WTC11 (cell line): ENCODE measurements around the gene ACP1. TPM values are rescaled to one million over a fixed set of nuclear protein-coding genes. Genes with fewer than 3 reads are reported as not detected.
"Not testable (repeated sequence)": the region's sequence is repeated elsewhere in the genome, so short reads cannot be mapped to it uniquely, and the experiment has no call there.

ENCODE experiments used
- ATAC-seq: fragments of 200-7000 bp; cut with Tn5 transposase; 2 replicates; pipeline ENCODE4 v1.10.0; 2021; ENCODE audit warnings: mild to moderate bottlenecking, moderate library complexity
- CTCF ChIA-PET: fragments of 300-600 bp; sonication (Branson Sonifier 250); formaldehyde crosslinking; loops from one replicate; lab custom pipeline; 2021; ENCODE audit warnings: antibody characterized with exemption; lab: Charles Lee
- POLR2A ChIA-PET: fragments of 350-600 bp; sonication (Branson Sonifier 250); formaldehyde crosslinking; loops from one replicate; lab custom pipeline; 2021; ENCODE audit warnings: antibody characterized with exemption; lab: Charles Lee
- DNase-seq: peaks from one replicate; pipeline ENCODE4 v3.0.0; 2021; ENCODE audit warnings: low spot score
- H3K27ac Mint-ChIP-seq: 2 replicates; pipeline ENCODE4 v1.8.0; 2021; ENCODE audit warnings: mixed read lengths
- H3K27me3 Mint-ChIP-seq: 2 replicates; pipeline ENCODE4 v1.8.0; 2021; ENCODE audit warnings: low read depth, mild to moderate bottlenecking, moderate library complexity, mixed read lengths
- H3K36me3 Mint-ChIP-seq: 2 replicates; pipeline ENCODE4 v1.8.0; 2021; ENCODE audit warnings: mixed read lengths
- H3K4me1 Mint-ChIP-seq: 2 replicates; pipeline ENCODE4 v1.8.0; 2022; ENCODE audit warnings: mixed read lengths
- H3K4me3 Mint-ChIP-seq: 2 replicates; pipeline ENCODE4 v1.8.0; 2021; ENCODE audit warnings: mild to moderate bottlenecking, moderate library complexity, mixed read lengths
- H3K9me3 Mint-ChIP-seq: 2 replicates; pipeline ENCODE4 v1.8.0; 2021; ENCODE audit warnings: mixed read lengths
- ATF1 ChIP-seq: sonication (generic); formaldehyde crosslinking; IDR thresholded peaks from 2 replicates; pipeline ENCODE4 v1.8.1; 2023; ENCODE audit warnings: mild to moderate bottlenecking, moderate library complexity, missing genetic modification reagents
- EMX1 ChIP-seq: fragments of 250-450 bp; sonication (Bioruptor Pico); IDR thresholded peaks from 2 replicates; pipeline ENCODE4 v1.8.0; 2021; ENCODE audit warnings: mild to moderate bottlenecking
- ETV6 ChIP-seq: sonication (generic); formaldehyde crosslinking; IDR thresholded peaks from 2 replicates; pipeline ENCODE4 v1.8.1; 2022; ENCODE audit warnings: mild to moderate bottlenecking, missing genetic modification reagents
- FOXJ3 ChIP-seq: sonication (generic); formaldehyde crosslinking; IDR thresholded peaks from 2 replicates; pipeline ENCODE4 v1.9.0; 2021; ENCODE audit warnings: missing genetic modification reagents, mild to moderate bottlenecking, borderline replicate concordance
- HMGA2 ChIP-seq: fragments of 250-450 bp; sonication (Bioruptor Pico); IDR thresholded peaks from 2 replicates; pipeline ENCODE4 v1.4.0; 2021; ENCODE audit warnings: mild to moderate bottlenecking, moderate library complexity
- MYBL2 ChIP-seq: sonication (generic); formaldehyde crosslinking; IDR thresholded peaks from 2 replicates; pipeline ENCODE4 v1.8.1; 2023; ENCODE audit warnings: mild to moderate bottlenecking, moderate library complexity, missing genetic modification reagents
- NFE2L1 ChIP-seq: sonication (generic); formaldehyde crosslinking; IDR thresholded peaks from 2 replicates; pipeline ENCODE4 v1.8.1; 2023; ENCODE audit warnings: missing genetic modification reagents
- NFYB ChIP-seq: sonication (generic); formaldehyde crosslinking; conservative IDR thresholded peaks from 2 replicates; pipeline ENCODE4 v1.8.0; 2022; ENCODE audit warnings: low read depth, missing genetic modification reagents
- OVOL2 ChIP-seq: fragments of 250-450 bp; sonication (Bioruptor Pico); IDR thresholded peaks from 2 replicates; pipeline ENCODE4 v1.9.0; 2021; ENCODE audit warnings: mild to moderate bottlenecking, borderline replicate concordance
- SMAD4 ChIP-seq: sonication (generic); formaldehyde crosslinking; IDR thresholded peaks from 2 replicates; pipeline ENCODE4 v1.8.0; 2022; ENCODE audit warnings: mild to moderate bottlenecking, missing genetic modification reagents
- TCF7 ChIP-seq: sonication (generic); formaldehyde crosslinking; IDR thresholded peaks from 2 replicates; pipeline ENCODE4 v1.8.0; 2022; ENCODE audit warnings: mild to moderate bottlenecking, low read depth, missing genetic modification reagents, moderate library complexity
- ZNF263 ChIP-seq: sonication (generic); formaldehyde crosslinking; IDR thresholded peaks from 2 replicates; pipeline ENCODE4 v1.8.1; 2022; ENCODE audit warnings: low read depth, mild to moderate bottlenecking, moderate library complexity, missing genetic modification reagents
- ZNF416 ChIP-seq: fragments of 250-450 bp; sonication (Bioruptor Pico); IDR thresholded peaks from 2 replicates; pipeline ENCODE4 v1.9.0; 2021; ENCODE audit warnings: mild to moderate bottlenecking, inconsistent platforms
- ZNF671 ChIP-seq: fragments of 250-450 bp; sonication (Bioruptor Pico); IDR thresholded peaks from 2 replicates; pipeline ENCODE4 v1.8.0; 2021; ENCODE audit warnings: mild to moderate bottlenecking
- total RNA-seq: library from RNA; stranded (reverse); gene quantifications from 3 replicates; pipeline ENCODE4 v1.2.3, GENCODE V29; 2021
- TF ChIP-seq, protein P1 (sequence below): sonication (generic); formaldehyde crosslinking; IDR thresholded peaks from 2 replicates; pipeline ENCODE4 v1.8.0; 2022; ENCODE audit warnings: mild to moderate bottlenecking, missing genetic modification reagents
- TF ChIP-seq, protein P2 (sequence below): fragments of 250-450 bp; sonication (Bioruptor Pico); IDR thresholded peaks from 2 replicates; pipeline ENCODE4 v1.9.0; 2021; ENCODE audit warnings: mild to moderate bottlenecking
- TF ChIP-seq, protein P3 (sequence below): sonication (generic); formaldehyde crosslinking; IDR thresholded peaks from 2 replicates; pipeline ENCODE4 v1.8.0; 2022; ENCODE audit warnings: mild to moderate bottlenecking, missing genetic modification reagents
- TF ChIP-seq, protein P4 (sequence below): fragments of 200-600 bp; IDR thresholded peaks from 2 replicates; pipeline ENCODE4 v1.8.0; 2022; ENCODE audit warnings: antibody characterized with exemption
- TF ChIP-seq, protein P5 (sequence below): sonication (generic); formaldehyde crosslinking; IDR thresholded peaks from 2 replicates; pipeline ENCODE4 v1.8.0; 2023; ENCODE audit warnings: mild to moderate bottlenecking, missing genetic modification reagents

Gene ACP1
- total RNA-seq, 1 experiment from 2014 or later: 150 TPM

DNA sequence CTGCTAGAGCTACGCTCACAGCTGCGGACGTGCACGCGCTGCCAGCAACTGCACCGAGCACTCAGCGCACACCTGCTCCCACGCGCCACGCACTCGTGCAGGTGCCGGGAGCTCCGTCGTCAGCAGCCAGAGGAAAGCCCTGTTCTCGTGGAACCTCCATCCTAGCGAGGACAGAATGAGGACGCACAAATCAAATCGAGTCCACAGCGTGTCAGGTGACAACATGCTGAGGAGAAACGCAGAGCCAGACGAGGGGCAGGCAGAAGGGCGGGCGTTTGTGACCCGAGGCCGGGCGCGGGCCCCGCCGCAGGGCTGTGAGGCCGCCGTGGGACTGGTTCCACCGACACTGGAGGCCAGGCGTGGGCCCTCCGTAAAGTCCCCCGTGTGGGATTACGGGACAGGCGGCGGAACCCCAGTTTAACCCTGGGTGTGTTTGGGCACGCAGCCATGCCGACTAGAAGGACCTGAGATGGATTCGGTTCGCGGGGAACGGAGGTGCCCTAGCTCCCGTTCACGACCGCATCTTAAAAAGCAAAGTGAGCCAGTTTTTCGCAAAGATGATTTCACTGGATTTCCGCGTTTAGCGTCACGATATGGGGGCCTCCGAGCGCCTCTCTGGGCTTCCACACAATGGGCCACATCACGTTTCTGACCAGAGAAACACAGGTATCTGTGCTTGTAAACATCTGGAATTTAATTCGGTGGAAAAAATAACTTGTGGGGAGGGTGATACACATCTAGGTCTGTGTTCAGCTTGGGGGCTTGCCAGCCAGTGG, 50.0 kb downstream of the ACP1 start:
- TF ChIP-seq HMGA2 (CRISPR knock-in tag) (no peak), ZNF263 (CRISPR knock-in tag) (no peak), OVOL2 (no peak), NFYB (no peak)
- TF ChIP-seq, protein P1, sequence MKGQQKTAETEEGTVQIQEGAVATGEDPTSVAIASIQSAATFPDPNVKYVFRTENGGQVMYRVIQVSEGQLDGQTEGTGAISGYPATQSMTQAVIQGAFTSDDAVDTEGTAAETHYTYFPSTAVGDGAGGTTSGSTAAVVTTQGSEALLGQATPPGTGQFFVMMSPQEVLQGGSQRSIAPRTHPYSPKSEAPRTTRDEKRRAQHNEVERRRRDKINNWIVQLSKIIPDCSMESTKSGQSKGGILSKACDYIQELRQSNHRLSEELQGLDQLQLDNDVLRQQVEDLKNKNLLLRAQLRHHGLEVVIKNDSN (CRISPR knock-in tag): no peak
- TF ChIP-seq, protein P2, sequence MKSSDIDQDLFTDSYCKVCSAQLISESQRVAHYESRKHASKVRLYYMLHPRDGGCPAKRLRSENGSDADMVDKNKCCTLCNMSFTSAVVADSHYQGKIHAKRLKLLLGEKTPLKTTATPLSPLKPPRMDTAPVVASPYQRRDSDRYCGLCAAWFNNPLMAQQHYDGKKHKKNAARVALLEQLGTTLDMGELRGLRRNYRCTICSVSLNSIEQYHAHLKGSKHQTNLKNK: no peak
- H3K27ac Mint-ChIP-seq: peak overlapping the region; percentile 32; the same call in 1 of the 2 replicates
- H3K4me1 Mint-ChIP-seq: peaks cover 19% of the 10 kb centered on the region
- ChIA-PET POLR2A (no interaction called here), CTCF (interaction anchor here (1.4 kb wide), 1 partner anchor 18 kb away, joined by 5 read pairs; no protein-coding TSS in a partner anchor)
- no peaks in the 10 kb centered on the region for H3K27me3 Mint-ChIP-seq
- no peaks in the 10 kb centered on the region for H3K9me3 Mint-ChIP-seq
- DNase-seq: no peak
- no peak for ATAC-seq
- no peaks in the 10 kb centered on the region for H3K36me3 Mint-ChIP-seq
- no peak overlapping the region for H3K4me3 Mint-ChIP-seq

DNA sequence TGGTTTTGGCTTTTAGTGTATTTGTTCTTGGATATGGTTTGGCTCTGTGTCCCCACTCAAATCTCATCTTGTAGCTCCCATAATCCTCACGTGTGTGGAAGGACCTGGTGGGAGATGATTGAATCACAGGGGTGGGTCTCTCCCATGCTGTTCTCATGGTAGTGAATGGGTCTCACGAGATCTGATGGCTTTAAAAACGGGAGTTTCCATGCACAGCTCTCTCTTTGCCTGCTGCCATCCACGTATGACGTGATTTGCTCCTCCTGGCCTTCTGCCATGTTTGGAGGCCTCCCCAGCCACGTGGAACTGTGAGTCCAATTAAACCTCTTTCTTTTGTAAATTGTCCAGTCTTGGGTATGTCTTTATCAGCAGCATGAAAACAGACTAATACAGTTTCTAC, 51.2 kb downstream of the ACP1 start:
- H3K27me3 Mint-ChIP-seq, H3K9me3 Mint-ChIP-seq, POLR2A ChIA-PET, ATAC-seq, H3K27ac Mint-ChIP-seq, H3K4me3 Mint-ChIP-seq, DNase-seq, H3K36me3 Mint-ChIP-seq: not testable (repeated sequence)
- peaks cover 10% of the 10 kb centered on the region for H3K4me1 Mint-ChIP-seq
- CTCF ChIA-PET: interaction anchor here (1.1 kb wide), 1 partner anchor 16 kb away, joined by 3 read pairs; no protein-coding TSS in a partner anchor

DNA sequence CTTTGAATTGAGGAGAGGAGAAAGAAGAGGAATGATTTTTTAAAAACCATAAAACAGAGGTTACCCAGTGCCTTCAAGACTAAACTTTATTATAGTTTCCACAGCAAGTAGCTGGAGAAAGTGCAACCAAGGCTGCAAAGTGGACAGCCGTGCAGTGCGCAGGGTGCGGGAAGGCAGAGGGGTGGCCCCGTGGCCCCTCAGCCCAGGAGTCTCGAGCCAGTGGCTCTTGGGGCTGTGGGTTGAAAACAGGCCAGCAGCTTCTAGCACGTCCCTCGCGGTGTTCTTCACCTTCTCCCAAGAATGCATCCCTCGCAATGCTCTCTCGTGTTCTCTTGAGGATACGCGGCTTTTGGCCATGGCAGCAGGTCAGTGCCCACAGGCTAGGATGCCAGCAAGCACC, 51.6 kb downstream of the ACP1 start:
- no peak for DNase-seq
- Mint-ChIP-seq H3K27ac (no peak overlapping the region; the same call in 1 of the 2 replicates), H3K4me3 (no peak overlapping the region), H3K36me3 (no peaks in the 10 kb centered on the region), H3K9me3 (no peaks in the 10 kb centered on the region), H3K4me1 (peaks cover 10% of the 10 kb centered on the region), H3K27me3 (no peaks in the 10 kb centered on the region)
- POLR2A ChIA-PET: no interaction called here
- ATAC-seq: no peak
- CTCF ChIA-PET: interaction anchor here (1.1 kb wide), 1 partner anchor 16 kb away, joined by 3 read pairs; no protein-coding TSS in a partner anchor
- no peak for TF ChIP-seq ETV6

DNA sequence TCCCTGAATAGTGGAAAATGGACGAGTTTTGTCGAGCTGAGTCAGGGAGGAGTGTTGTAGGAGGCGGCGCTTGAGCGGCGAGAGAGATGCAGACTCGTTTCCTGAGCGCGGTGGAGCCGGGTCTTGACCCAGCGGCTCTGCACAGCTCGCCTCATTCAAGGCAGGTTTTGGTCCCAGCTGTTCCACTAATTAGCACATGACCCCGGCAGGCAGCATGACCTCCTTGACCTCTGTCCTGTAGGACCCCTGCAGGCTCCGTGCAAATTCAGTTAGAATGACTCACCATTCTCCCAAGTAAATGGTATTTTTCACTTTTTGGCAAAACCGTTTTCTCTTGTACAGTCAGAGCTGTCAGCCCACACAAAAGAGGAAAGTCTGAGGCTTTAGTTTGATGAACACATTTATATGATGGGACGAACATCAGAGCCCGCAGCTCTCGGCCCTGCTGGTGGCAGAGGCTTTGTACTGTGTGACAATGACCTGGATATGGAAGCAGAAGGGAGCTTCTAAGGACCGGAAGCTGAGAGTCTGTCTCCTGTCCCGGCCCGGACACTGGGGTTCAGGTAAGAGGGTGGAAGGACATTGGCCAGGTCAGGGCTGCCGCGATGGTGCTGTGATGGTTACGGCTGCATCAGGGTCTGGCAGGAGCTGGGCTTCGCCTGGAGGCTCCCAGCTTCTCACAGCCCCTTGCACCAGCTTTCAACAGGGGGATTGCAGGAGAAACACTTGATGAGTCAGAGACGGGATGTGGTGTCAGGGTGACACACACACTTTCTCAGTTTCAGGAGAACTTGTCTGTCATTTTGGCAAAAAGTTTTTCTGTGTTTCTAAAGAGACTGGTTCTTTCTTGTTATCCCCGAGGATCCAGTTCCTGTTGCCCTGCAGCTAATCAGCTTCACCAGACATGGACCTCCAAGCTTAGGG, 53.0 kb downstream of the ACP1 start:
- TF ChIP-seq SMAD4: no peak
- TF ChIP-seq EMX1 (CRISPR knock-in tag): no peak
- no peak for TF ChIP-seq TCF7 (CRISPR knock-in tag)
- no peak for TF ChIP-seq ATF1 (CRISPR knock-in tag)
- TF ChIP-seq FOXJ3 (CRISPR knock-in tag): no peak
- TF ChIP-seq ZNF416 (CRISPR knock-in tag): no peak
- TF ChIP-seq ZNF671 (CRISPR knock-in tag): no peak
- TF ChIP-seq, protein P3, sequence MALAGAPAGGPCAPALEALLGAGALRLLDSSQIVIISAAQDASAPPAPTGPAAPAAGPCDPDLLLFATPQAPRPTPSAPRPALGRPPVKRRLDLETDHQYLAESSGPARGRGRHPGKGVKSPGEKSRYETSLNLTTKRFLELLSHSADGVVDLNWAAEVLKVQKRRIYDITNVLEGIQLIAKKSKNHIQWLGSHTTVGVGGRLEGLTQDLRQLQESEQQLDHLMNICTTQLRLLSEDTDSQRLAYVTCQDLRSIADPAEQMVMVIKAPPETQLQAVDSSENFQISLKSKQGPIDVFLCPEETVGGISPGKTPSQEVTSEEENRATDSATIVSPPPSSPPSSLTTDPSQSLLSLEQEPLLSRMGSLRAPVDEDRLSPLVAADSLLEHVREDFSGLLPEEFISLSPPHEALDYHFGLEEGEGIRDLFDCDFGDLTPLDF (CRISPR knock-in tag): no peak
- no peak for TF ChIP-seq MYBL2 (CRISPR knock-in tag)
- TF ChIP-seq, protein P4, sequence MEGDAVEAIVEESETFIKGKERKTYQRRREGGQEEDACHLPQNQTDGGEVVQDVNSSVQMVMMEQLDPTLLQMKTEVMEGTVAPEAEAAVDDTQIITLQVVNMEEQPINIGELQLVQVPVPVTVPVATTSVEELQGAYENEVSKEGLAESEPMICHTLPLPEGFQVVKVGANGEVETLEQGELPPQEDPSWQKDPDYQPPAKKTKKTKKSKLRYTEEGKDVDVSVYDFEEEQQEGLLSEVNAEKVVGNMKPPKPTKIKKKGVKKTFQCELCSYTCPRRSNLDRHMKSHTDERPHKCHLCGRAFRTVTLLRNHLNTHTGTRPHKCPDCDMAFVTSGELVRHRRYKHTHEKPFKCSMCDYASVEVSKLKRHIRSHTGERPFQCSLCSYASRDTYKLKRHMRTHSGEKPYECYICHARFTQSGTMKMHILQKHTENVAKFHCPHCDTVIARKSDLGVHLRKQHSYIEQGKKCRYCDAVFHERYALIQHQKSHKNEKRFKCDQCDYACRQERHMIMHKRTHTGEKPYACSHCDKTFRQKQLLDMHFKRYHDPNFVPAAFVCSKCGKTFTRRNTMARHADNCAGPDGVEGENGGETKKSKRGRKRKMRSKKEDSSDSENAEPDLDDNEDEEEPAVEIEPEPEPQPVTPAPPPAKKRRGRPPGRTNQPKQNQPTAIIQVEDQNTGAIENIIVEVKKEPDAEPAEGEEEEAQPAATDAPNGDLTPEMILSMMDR: no peak
- TF ChIP-seq, protein P5, sequence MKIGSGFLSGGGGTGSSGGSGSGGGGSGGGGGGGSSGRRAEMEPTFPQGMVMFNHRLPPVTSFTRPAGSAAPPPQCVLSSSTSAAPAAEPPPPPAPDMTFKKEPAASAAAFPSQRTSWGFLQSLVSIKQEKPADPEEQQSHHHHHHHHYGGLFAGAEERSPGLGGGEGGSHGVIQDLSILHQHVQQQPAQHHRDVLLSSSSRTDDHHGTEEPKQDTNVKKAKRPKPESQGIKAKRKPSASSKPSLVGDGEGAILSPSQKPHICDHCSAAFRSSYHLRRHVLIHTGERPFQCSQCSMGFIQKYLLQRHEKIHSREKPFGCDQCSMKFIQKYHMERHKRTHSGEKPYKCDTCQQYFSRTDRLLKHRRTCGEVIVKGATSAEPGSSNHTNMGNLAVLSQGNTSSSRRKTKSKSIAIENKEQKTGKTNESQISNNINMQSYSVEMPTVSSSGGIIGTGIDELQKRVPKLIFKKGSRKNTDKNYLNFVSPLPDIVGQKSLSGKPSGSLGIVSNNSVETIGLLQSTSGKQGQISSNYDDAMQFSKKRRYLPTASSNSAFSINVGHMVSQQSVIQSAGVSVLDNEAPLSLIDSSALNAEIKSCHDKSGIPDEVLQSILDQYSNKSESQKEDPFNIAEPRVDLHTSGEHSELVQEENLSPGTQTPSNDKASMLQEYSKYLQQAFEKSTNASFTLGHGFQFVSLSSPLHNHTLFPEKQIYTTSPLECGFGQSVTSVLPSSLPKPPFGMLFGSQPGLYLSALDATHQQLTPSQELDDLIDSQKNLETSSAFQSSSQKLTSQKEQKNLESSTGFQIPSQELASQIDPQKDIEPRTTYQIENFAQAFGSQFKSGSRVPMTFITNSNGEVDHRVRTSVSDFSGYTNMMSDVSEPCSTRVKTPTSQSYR (CRISPR knock-in tag): no peak
- no peak for TF ChIP-seq NFE2L1 (CRISPR knock-in tag)
- TF ChIP-seq, all 79 proteins: peak for 0
- Mint-ChIP-seq H3K4me3 (no peak overlapping the region), H3K9me3 (no peaks in the 10 kb centered on the region), H3K4me1 (peaks cover 10% of the 10 kb centered on the region), H3K27ac (no peak overlapping the region), H3K36me3 (no peaks in the 10 kb centered on the region), H3K27me3 (no peaks in the 10 kb centered on the region; the same call in 1 of the 2 replicates)
- peak; percentile 58 for ATAC-seq
- CTCF ChIA-PET: interaction anchor here (1.1 to 1.4 kb wide), 4 partner anchors 9 to 350 kb away, joined by 4 to 8 read pairs (median 6); no protein-coding TSS in a partner anchor
- POLR2A ChIA-PET: no interaction called here
- DNase-seq: no peak
